H1 (cell line): ENCODE data around the gene GLS. TPM values are rescaled to one million over a fixed set of nuclear protein-coding genes. Genes with fewer than 3 reads are reported as not detected.

Source experiments
- BCL11A ChIP-seq, 2 experiments: IDR thresholded peaks; one replicate each; pipeline ENCODE4 v1.6.1; 2011; ENCODE audit warnings: low read depth in 2 of 2, low read length in 2 of 2, mild to moderate bottlenecking in 2 of 2
- CBX5 ChIP-seq: fragments of 300-800, 300-1000 bp; sonication (generic); IDR thresholded peaks from 2 replicates; pipeline ENCODE4 v1.7.1; 2016; ENCODE audit warnings: antibody characterized with exemption, low read length, low read depth
- CBX8 ChIP-seq: fragments of 300-800, 300-1000 bp; sonication (generic); IDR thresholded peaks from 2 replicates; pipeline ENCODE4 v1.7.1; 2016; ENCODE audit warnings: low read depth, low read length, borderline replicate concordance
- JUND ChIP-seq: IDR thresholded peaks from 2 replicates; pipeline ENCODE4 v1.6.1; 2011; ENCODE audit warnings: mild to moderate bottlenecking, improper control_type of control experiment, low read length
- POLR2AphosphoS5 ChIP-seq: IDR thresholded peaks from 2 replicates; pipeline ENCODE4 v1.6.1; 2011; ENCODE audit warnings: low read depth, low read length
- RFX5 ChIP-seq: IDR thresholded peaks from 2 replicates; pipeline ENCODE4 v1.6.1; 2011; ENCODE audit warnings: low read depth, low read length, improper control_type of control experiment, borderline replicate concordance
- RXRA ChIP-seq: IDR thresholded peaks from 2 replicates; pipeline ENCODE4 v1.6.1; 2011; ENCODE audit warnings: low read depth, mild to moderate bottlenecking, low read length, moderate library complexity; ENCODE audit not compliant: insufficient read depth
- SIRT6 ChIP-seq: IDR thresholded peaks from one replicate; pipeline ENCODE4 v1.7.1; 2012; ENCODE audit warnings: low read length, inconsistent platforms
- TEAD4 ChIP-seq: IDR thresholded peaks from 2 replicates; pipeline ENCODE4 v1.6.1; 2012; ENCODE audit warnings: low read depth, low read length, inconsistent platforms, mixed read lengths
- polyA plus RNA-seq, 7 experiments: library from polyadenylated mRNA; depleted of rRNA in 3 of 7; stranded (reverse) in 5 of 7; unstranded in 2 of 7; fragments of >200 nt in 5 of 7; fragments of 200-250 nt in 2 of 7; gene quantifications; 1 replicate in 5 of 7; 2 replicates in 1 of 7; 4 replicates in 1 of 7; pipeline versions ENCODE4 v1.2.1 to v1.2.3, GENCODE V29; 2011 to 2013; ENCODE audit warnings: missing spikeins in 2 of 7, mixed read lengths in 2 of 7
- total RNA-seq: library from RNA; stranded (reverse); fragmentation: NEBNext Ultra II Directional; extraction: Animal tissue kit (Norgen Biotek cat#: 25700); gene quantifications from 2 replicates; pipeline ENCODE4 v1.2.1, GENCODE V29; 2021
- TF ChIP-seq, protein P1 (sequence below): fragments of 300-600 bp; sonication (generic); IDR thresholded peaks from 2 replicates; pipeline ENCODE4 v1.7.1; 2012; ENCODE audit warnings: low read length, moderate library complexity, mild to moderate bottlenecking, inconsistent platforms; ENCODE audit not compliant: insufficient replicate concordance
- TF ChIP-seq, protein P2 (sequence below): IDR thresholded peaks from 2 replicates; pipeline ENCODE4 v1.6.1; 2011; ENCODE audit warnings: low read depth, mild to moderate bottlenecking, low read length; ENCODE audit not compliant: insufficient read depth

Gene GLS
- total and polyA plus RNA-seq, 2 of the 8 experiments (the other 6 are each of a cell fraction or from before 2014, with no cell fraction given) = 15.7 to 89.8 TPM

DNA sequence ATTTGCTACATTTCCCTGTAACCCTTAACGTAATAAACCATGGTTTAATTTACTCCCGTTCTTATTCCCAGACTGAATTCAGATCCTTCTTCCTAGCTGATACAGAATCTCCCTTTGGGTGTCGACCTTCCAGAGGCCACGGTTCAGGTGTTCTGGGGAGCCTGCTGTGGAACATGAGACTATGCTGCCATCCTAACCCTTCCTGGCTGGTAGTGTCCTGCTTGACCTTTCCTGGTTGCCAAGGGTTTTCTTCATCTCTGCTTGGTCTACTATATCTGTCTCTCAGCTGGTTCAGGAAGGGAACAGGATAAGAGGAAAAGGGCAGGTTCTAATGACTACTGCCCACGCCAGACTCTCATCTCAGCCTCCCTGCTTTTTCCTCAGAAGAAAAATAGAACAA is 96.9 kb downstream of the GLS start (continued):
- TF ChIP-seq, protein P1, sequence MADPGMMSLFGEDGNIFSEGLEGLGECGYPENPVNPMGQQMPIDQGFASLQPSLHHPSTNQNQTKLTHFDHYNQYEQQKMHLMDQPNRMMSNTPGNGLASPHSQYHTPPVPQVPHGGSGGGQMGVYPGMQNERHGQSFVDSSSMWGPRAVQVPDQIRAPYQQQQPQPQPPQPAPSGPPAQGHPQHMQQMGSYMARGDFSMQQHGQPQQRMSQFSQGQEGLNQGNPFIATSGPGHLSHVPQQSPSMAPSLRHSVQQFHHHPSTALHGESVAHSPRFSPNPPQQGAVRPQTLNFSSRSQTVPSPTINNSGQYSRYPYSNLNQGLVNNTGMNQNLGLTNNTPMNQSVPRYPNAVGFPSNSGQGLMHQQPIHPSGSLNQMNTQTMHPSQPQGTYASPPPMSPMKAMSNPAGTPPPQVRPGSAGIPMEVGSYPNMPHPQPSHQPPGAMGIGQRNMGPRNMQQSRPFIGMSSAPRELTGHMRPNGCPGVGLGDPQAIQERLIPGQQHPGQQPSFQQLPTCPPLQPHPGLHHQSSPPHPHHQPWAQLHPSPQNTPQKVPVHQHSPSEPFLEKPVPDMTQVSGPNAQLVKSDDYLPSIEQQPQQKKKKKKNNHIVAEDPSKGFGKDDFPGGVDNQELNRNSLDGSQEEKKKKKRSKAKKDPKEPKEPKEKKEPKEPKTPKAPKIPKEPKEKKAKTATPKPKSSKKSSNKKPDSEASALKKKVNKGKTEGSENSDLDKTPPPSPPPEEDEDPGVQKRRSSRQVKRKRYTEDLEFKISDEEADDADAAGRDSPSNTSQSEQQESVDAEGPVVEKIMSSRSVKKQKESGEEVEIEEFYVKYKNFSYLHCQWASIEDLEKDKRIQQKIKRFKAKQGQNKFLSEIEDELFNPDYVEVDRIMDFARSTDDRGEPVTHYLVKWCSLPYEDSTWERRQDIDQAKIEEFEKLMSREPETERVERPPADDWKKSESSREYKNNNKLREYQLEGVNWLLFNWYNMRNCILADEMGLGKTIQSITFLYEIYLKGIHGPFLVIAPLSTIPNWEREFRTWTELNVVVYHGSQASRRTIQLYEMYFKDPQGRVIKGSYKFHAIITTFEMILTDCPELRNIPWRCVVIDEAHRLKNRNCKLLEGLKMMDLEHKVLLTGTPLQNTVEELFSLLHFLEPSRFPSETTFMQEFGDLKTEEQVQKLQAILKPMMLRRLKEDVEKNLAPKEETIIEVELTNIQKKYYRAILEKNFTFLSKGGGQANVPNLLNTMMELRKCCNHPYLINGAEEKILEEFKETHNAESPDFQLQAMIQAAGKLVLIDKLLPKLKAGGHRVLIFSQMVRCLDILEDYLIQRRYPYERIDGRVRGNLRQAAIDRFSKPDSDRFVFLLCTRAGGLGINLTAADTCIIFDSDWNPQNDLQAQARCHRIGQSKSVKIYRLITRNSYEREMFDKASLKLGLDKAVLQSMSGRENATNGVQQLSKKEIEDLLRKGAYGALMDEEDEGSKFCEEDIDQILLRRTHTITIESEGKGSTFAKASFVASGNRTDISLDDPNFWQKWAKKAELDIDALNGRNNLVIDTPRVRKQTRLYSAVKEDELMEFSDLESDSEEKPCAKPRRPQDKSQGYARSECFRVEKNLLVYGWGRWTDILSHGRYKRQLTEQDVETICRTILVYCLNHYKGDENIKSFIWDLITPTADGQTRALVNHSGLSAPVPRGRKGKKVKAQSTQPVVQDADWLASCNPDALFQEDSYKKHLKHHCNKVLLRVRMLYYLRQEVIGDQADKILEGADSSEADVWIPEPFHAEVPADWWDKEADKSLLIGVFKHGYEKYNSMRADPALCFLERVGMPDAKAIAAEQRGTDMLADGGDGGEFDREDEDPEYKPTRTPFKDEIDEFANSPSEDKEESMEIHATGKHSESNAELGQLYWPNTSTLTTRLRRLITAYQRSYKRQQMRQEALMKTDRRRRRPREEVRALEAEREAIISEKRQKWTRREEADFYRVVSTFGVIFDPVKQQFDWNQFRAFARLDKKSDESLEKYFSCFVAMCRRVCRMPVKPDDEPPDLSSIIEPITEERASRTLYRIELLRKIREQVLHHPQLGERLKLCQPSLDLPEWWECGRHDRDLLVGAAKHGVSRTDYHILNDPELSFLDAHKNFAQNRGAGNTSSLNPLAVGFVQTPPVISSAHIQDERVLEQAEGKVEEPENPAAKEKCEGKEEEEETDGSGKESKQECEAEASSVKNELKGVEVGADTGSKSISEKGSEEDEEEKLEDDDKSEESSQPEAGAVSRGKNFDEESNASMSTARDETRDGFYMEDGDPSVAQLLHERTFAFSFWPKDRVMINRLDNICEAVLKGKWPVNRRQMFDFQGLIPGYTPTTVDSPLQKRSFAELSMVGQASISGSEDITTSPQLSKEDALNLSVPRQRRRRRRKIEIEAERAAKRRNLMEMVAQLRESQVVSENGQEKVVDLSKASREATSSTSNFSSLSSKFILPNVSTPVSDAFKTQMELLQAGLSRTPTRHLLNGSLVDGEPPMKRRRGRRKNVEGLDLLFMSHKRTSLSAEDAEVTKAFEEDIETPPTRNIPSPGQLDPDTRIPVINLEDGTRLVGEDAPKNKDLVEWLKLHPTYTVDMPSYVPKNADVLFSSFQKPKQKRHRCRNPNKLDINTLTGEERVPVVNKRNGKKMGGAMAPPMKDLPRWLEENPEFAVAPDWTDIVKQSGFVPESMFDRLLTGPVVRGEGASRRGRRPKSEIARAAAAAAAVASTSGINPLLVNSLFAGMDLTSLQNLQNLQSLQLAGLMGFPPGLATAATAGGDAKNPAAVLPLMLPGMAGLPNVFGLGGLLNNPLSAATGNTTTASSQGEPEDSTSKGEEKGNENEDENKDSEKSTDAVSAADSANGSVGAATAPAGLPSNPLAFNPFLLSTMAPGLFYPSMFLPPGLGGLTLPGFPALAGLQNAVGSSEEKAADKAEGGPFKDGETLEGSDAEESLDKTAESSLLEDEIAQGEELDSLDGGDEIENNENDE = no peak
- TF ChIP-seq SIRT6 (no peak), RFX5 (no peak), BCL11A (IDR thresholded peaks at IDR 0.05; ENCODE audit: low read depth in 2 of 2, low read length in 2 of 2) (no peak), CBX5 (no peak), JUND (no peak), POLR2AphosphoS5 (no peak), TEAD4 (no peak), RXRA (no peak), CBX8 (no peak)
- TF ChIP-seq, protein P2, sequence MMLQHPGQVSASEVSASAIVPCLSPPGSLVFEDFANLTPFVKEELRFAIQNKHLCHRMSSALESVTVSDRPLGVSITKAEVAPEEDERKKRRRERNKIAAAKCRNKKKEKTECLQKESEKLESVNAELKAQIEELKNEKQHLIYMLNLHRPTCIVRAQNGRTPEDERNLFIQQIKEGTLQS = no peak
- TF ChIP-seq, all 59 proteins: peak for 0
